ENCODE measurements around the gene PARP11.

Gene PARP11

DNA sequence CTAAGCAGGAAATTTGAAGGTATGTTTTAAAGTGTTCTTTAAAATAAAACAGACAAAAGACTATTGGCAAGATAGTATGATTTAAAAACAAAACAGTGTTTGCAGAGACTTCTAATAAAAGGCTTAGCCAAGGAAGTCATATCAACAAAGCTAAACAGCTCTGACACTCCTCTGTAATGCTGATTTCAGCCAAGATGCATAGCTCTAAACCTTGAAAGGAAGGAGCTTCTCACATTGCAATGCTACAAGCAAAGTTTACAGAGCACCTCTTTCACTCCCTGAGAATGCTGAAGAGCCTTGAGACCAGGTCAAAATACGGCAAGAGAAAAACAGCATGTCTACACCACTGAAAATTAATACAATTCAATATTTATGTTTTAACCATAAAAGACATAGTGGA, 51.8 kb downstream of the PARP11 start:
- H3K4me3 ChIP-seq (ENCODE audit: low read length) = no peak overlapping the region

DNA sequence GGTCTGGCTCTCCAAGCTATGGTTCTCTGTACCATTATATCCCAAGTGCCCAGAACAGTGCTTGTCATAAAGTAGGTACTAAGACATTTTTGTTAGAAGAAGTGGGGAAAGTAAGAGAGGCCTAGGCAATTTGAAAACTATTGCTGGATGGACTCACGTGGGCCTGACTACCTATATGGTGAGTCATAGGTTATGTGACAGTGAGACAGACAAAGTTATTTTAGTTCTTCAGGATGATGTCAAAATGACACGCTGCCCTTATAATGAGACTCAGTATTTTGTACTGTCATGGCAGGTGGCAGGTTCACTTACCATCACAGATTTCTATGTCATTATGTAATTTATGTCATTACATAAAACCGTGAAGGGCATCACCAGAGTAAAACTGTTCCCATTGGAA, 53.1 kb downstream of the PARP11 start:
- H3K4me3 ChIP-seq (ENCODE audit: low read length) = no peak overlapping the region
- no peak for TF ChIP-seq ZNF274 (IDR thresholded peaks at IDR 0.05; ENCODE audit: low read depth, low read length)

More for the DNA sequence above, 51.8 kb downstream of the PARP11 start:
- no peak for TF ChIP-seq ZNF274 (IDR thresholded peaks at IDR 0.05; ENCODE audit: low read depth, low read length)

- TF ChIP-seq ZNF274 (IDR thresholded peaks at IDR 0.05; ENCODE audit: low read depth, low read length) = no peak
- H3K4me3 ChIP-seq (ENCODE audit: low read length) = no peak overlapping the region
Observed at GRCh38 chr12:3816266-3816665, 56.9 kb downstream of the PARP11 start.

GRCh38 chr12:3815094-3815766, 58.0 kb downstream of the PARP11 start:
- no peak for TF ChIP-seq ZNF274 (IDR thresholded peaks at IDR 0.05; ENCODE audit: low read depth, low read length)
- no peak overlapping the region for H3K4me3 ChIP-seq (ENCODE audit: low read length)

- TF ChIP-seq ZNF274 (IDR thresholded peaks at IDR 0.05; ENCODE audit: low read depth, low read length) = no peak
- H3K4me3 ChIP-seq (ENCODE audit: low read length) = no peak overlapping the region
Observed at GRCh38 chr12:3810540-3810939, 62.7 kb downstream of the PARP11 start.

GRCh38 chr12:3810016-3810370, 63.2 kb downstream of the PARP11 start:
- no peak for TF ChIP-seq ZNF274 (IDR thresholded peaks at IDR 0.05; ENCODE audit: low read depth, low read length)
- no peak overlapping the region for H3K4me3 ChIP-seq (ENCODE audit: low read length)

DNA sequence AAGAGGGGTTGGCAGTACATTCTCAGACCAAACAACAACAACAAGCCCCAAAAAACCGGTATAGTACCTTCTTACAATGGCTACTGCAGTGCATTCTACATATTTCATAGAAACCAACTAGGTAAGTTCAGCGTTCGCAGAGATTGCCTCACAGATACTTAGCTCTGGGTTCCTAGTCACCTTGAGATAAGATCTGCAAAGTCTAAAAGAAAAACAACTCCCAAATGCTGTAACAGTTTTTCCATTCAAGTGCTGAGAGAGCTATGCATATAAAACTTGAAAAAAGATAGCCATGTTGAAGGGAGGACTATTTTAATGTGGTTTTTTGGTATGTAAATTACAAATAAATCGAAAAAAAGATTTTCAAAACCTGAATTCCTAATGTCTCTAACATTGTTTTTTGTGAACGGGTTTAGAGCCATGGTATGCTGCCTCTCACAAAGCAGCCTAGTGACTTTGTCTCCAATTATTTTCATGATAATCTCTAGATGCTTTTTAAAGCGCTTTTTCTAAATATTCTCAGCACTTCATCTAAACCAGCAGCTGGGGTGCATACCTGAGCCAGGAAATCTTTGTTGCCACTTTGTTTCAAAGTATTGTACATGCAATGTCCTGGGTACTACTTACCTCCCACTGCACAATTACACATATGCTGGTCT, 63.7 kb downstream of the PARP11 start:
- H3K4me3 ChIP-seq (ENCODE audit: low read length) = no peak overlapping the region
- no peak for TF ChIP-seq ZNF274 (IDR thresholded peaks at IDR 0.05; ENCODE audit: low read depth, low read length)

DNA sequence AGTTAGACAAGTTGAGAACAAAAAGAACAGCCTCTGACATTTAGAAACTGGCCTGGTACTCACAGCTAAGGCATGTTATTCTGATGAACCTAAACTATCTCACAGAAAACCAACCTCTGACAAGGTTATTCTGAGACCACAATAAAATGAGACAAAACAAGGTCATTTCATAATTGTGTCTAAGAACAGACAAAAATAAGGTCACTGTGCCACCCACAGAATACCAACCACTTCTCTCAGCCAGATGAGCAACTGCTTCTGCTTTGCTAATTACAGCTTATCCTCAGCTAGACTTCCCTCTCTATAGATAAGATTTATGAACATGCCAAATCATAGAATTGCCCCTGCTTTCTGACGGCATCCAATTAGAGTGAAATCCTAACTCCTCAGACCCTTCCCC, 68.1 kb downstream of the PARP11 start:
- H3K4me3 ChIP-seq (ENCODE audit: low read length) = no peak overlapping the region
- no peak for TF ChIP-seq ZNF274 (IDR thresholded peaks at IDR 0.05; ENCODE audit: low read depth, low read length)

DNA sequence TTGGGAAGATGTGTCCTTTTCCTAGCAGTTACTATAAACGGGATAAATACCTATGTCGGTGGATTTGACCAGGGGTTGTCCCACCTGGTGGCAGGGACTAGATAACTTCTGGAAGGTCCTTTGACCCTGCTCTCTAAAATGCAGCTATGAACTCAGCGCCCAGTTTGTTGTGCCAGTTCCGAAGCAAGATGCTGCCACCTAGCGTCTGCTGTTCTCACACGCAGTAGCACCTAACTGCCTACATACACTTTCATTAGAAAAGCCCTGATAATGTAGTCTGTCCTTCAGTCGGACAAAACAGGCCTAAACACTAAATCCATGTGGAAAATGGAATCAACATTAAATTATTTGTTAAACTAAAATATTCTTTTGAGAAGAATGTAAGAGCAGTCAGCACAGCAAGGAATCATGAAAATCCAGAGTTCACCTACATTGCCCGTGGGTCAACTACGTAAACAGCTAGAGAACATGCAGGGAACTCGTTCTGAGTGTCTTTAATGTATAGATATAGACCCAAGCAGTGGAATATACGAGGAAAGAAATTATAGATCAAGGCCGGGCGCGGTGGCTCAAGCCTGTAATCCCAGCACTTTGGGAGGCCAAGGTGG, 69.2 kb downstream of the PARP11 start:
- TF ChIP-seq ZNF274 (IDR thresholded peaks at IDR 0.05; ENCODE audit: low read depth, low read length) = no peak
- H3K4me3 ChIP-seq (ENCODE audit: low read length) = no peak overlapping the region

- no peak for TF ChIP-seq ZNF274 (IDR thresholded peaks at IDR 0.05; ENCODE audit: low read depth, low read length)
- H3K4me3 ChIP-seq (ENCODE audit: low read length) = no peak overlapping the region
Observed at GRCh38 chr12:3802721-3803120, 70.5 kb downstream of the PARP11 start.

DNA sequence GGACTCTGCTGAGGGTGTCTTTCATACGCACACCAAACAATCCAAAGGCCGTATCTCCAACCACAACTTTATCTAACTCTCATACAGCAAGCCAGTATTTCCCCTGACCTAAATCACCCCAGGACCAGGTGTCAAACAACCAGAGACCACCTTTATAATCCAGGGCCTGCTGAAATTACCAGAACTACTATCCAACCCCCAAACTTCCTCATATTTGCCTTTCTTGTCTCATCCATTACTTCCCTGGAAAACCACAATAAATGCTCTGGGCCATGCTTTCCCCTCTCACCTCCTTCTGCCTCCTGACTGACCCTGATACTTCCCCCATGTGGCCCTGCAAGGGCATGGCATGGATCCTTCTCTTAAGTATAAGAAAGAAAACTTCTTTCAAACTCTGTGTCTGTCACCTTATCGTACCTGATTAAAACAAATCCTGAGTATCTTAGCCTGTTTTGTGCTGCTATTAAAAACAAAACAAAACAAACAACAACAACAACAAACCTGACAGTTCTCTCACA, 75.6 kb downstream of the PARP11 start:
- H3K4me3 ChIP-seq (ENCODE audit: low read length) = no peak overlapping the region
- TF ChIP-seq ZNF274 (IDR thresholded peaks at IDR 0.05; ENCODE audit: low read depth, low read length) = no peak

- no peak for TF ChIP-seq ZNF274 (IDR thresholded peaks at IDR 0.05; ENCODE audit: low read depth, low read length)
- H3K4me3 ChIP-seq (ENCODE audit: low read length) = no peak overlapping the region
Observed at GRCh38 chr12:3795492-3796133, 77.6 kb downstream of the PARP11 start.

DNA sequence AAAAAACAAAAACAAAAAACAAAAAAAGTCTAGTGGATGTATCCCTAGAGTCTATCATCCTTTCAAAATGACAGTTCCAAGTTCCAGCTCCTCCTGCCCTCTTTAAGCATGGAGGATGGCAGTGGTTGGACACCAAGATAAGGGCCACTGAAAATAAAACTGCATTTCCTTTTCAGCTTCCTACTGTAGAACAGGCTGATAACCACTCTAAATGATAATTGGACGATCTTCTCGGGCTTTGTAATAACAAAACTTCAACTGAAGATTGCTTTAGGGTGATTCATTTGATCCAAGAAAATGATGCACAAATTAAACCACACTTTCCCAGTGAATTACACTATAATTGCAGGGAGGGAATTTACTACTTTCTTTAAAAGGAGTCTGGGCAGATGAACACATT, 78.1 kb downstream of the PARP11 start:
- no peak overlapping the region for H3K4me3 ChIP-seq (ENCODE audit: low read length)
- no peak for TF ChIP-seq ZNF274 (IDR thresholded peaks at IDR 0.05; ENCODE audit: low read depth, low read length)

DNA sequence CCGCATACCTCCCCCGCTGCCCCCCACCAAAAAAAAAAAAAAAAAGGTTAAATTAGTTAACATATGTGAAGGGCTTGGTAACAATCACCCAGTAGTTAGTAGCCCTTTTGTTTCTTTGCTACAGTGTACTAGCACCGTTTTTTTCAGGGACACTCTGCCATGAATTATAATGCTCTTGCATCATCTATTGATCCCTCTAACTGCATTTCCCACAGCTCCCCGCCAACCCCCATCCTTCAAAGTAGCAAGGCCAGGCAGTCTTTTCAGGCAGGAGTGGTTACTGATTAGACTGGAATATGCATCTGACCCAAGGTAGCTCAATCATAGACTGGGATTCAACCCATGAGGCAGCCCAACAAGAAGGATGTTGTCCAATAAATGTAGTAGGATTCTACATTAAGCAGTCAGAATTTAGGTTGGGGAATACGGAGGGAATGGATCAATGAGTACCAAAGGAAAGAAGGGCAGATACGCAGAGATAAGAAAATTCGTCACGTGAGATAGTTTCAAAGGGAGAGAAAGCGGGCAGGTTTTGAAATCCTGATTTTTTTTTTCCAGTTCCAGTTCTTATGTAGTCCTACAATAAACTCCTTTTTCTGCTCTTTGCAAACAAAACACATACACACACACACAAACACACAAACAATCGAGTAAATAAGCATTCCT, 80.4 kb downstream of the PARP11 start:
- H3K4me3 ChIP-seq (ENCODE audit: low read length) = no peak overlapping the region
- TF ChIP-seq ZNF274 (IDR thresholded peaks at IDR 0.05; ENCODE audit: low read depth, low read length) = no peak
